ENCODE data around the gene BPIFA1.
A peak's percentile ranks its signal among the peaks of the same experiment; 100 is the strongest.

BPIFA1 gene

GRCh38 chr20:33285861-33286495, 50.2 kb downstream of the BPIFA1 start:
- no peak for DNase-seq
- Histone ChIP-seq H3K4me3 (ENCODE audit: low read depth, low read length) (no peak overlapping the region), H3K36me3 (no peaks in the 10 kb centered on the region), H3K4me1 (no peaks in the 10 kb centered on the region), H3K9me3 (no peaks in the 10 kb centered on the region), H3K27me3 (no peaks in the 10 kb centered on the region)
- TF ChIP-seq, protein P1, sequence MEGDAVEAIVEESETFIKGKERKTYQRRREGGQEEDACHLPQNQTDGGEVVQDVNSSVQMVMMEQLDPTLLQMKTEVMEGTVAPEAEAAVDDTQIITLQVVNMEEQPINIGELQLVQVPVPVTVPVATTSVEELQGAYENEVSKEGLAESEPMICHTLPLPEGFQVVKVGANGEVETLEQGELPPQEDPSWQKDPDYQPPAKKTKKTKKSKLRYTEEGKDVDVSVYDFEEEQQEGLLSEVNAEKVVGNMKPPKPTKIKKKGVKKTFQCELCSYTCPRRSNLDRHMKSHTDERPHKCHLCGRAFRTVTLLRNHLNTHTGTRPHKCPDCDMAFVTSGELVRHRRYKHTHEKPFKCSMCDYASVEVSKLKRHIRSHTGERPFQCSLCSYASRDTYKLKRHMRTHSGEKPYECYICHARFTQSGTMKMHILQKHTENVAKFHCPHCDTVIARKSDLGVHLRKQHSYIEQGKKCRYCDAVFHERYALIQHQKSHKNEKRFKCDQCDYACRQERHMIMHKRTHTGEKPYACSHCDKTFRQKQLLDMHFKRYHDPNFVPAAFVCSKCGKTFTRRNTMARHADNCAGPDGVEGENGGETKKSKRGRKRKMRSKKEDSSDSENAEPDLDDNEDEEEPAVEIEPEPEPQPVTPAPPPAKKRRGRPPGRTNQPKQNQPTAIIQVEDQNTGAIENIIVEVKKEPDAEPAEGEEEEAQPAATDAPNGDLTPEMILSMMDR (IDR thresholded peaks at IDR 0.05; ENCODE audit: low read depth, low read length): no peak

GRCh38 chr20:33287884-33288283, 52.1 kb downstream of the BPIFA1 start:
- H3K4me3 ChIP-seq (ENCODE audit: low read depth, low read length): no peak overlapping the region
- peaks cover 4% of the 10 kb centered on the region for H3K27me3 ChIP-seq
- H3K4me1 ChIP-seq: no peaks in the 10 kb centered on the region
- DNase-seq: no peak
- no peaks in the 10 kb centered on the region for H3K9me3 ChIP-seq
- TF ChIP-seq, protein P1 (IDR thresholded peaks at IDR 0.05; ENCODE audit: low read depth, low read length): no peak
- no peaks in the 10 kb centered on the region for H3K36me3 ChIP-seq

GRCh38 chr20:33290852-33291251, 55.1 kb downstream of the BPIFA1 start:
- Histone ChIP-seq H3K36me3 (no peaks in the 10 kb centered on the region), H3K9me3 (no peaks in the 10 kb centered on the region), H3K4me3 (ENCODE audit: low read depth, low read length) (no peak overlapping the region), H3K27me3 (peaks cover 22% of the 10 kb centered on the region), H3K4me1 (no peaks in the 10 kb centered on the region)
- TF ChIP-seq, protein P1 (IDR thresholded peaks at IDR 0.05; ENCODE audit: low read depth, low read length): no peak
- DNase-seq: no peak

- no peak overlapping the region for H3K4me3 ChIP-seq (ENCODE audit: low read depth, low read length)
- H3K36me3 ChIP-seq: no peaks in the 10 kb centered on the region
- no peak for DNase-seq
- no peaks in the 10 kb centered on the region for H3K9me3 ChIP-seq
- H3K27me3 ChIP-seq: peaks cover 26% of the 10 kb centered on the region
- H3K4me1 ChIP-seq: no peaks in the 10 kb centered on the region
- TF ChIP-seq, protein P1 (IDR thresholded peaks at IDR 0.05; ENCODE audit: low read depth, low read length): no peak
These were observed 55.6 kb downstream of the BPIFA1 start for GRCh38 chr20:33291416-33291815.

GRCh38 chr20:33291830-33292355, 56.1 kb downstream of the BPIFA1 start:
- no peak overlapping the region for H3K4me3 ChIP-seq (ENCODE audit: low read depth, low read length)
- no peaks in the 10 kb centered on the region for H3K9me3 ChIP-seq
- DNase-seq: peak; percentile 74
- H3K36me3 ChIP-seq: no peaks in the 10 kb centered on the region
- no peaks in the 10 kb centered on the region for H3K4me1 ChIP-seq
- H3K27me3 ChIP-seq: peaks cover 31% of the 10 kb centered on the region
- TF ChIP-seq, protein P1 (IDR thresholded peaks at IDR 0.05; ENCODE audit: low read depth, low read length): peak; percentile 100

All from BE2C (cell line).